HL-60 (cell line): ENCODE data around the gene DNAJC27.

Source experiments
- DNase-seq, 2 experiments: peaks; one replicate each; pipeline ENCODE4 v3.0.0-alpha.2; 2010 to 2020; ENCODE audit warnings: low read depth in 1 of 2, low spot score in 1 of 2
- H3K27ac ChIP-seq: fragments of 250-450 bp; sonication (Bioruptor Pico); replicated peaks from 2 replicates; pipeline ENCODE4 v1.5.1; 2020; ENCODE audit warnings: mild to moderate bottlenecking, moderate library complexity
- H3K27me3 ChIP-seq: fragments of 250-450 bp; sonication (Bioruptor Pico); 2 replicates; pipeline ENCODE4 v1.5.1; 2021; ENCODE audit warnings: mild to moderate bottlenecking, moderate library complexity; ENCODE audit not compliant: insufficient read depth, poor library complexity, severe bottlenecking
- H3K4me3 ChIP-seq: replicated peaks from 2 replicates; pipeline ENCODE4 v1.5.1; 2011; ENCODE audit warnings: mild to moderate bottlenecking, control low read depth, low read length; ENCODE audit not compliant: insufficient read depth
- CTCF ChIP-seq: IDR thresholded peaks from one replicate; pipeline ENCODE4 v1.5.1; 2011; ENCODE audit warnings: low read length, control low read depth, inconsistent platforms; ENCODE audit not compliant: insufficient read depth
- GABPA ChIP-seq: IDR thresholded peaks from 2 replicates; pipeline ENCODE4 v1.6.1; 2012; ENCODE audit warnings: low read depth
- POLR2AphosphoS5 ChIP-seq: IDR thresholded peaks from 2 replicates; pipeline ENCODE4 v1.6.1; 2012; ENCODE audit warnings: low read depth
- REST ChIP-seq: IDR thresholded peaks from 2 replicates; pipeline ENCODE4 v1.6.1; 2012; ENCODE audit warnings: low read depth; ENCODE audit not compliant: insufficient replicate concordance
- SPI1 ChIP-seq: IDR thresholded peaks from 2 replicates; pipeline ENCODE4 v1.6.1; 2012; ENCODE audit warnings: low read depth, mild to moderate bottlenecking, borderline replicate concordance

DNAJC27 gene

GRCh38 chr2:24903161-24904103, 68.3 kb downstream of the DNAJC27 start:
- DNase-seq = no peak
- TF ChIP-seq REST (no peak), POLR2AphosphoS5 (no peak), GABPA (no peak), CTCF (no peak), SPI1 (no peak)
- Histone ChIP-seq H3K4me3 (no peak overlapping the region), H3K27ac (no peak overlapping the region), H3K27me3 (no peaks in the 10 kb centered on the region)

GRCh38 chr2:24899361-24899910, 72.3 kb downstream of the DNAJC27 start:
- no peaks in the 10 kb centered on the region for H3K27me3 ChIP-seq
- H3K27ac ChIP-seq = no peak overlapping the region
- H3K4me3 ChIP-seq = no peak overlapping the region
- no peak for DNase-seq
- TF ChIP-seq SPI1 (no peak), GABPA (no peak), CTCF (no peak), REST (no peak), POLR2AphosphoS5 (no peak)

- no peak for TF ChIP-seq GABPA
- no peak for TF ChIP-seq REST
- TF ChIP-seq SPI1 = no peak
- TF ChIP-seq CTCF = no peak
- no peak for TF ChIP-seq POLR2AphosphoS5
- H3K27me3 ChIP-seq = no peaks in the 10 kb centered on the region
- H3K4me3 ChIP-seq = no peak overlapping the region
- no peak overlapping the region for H3K27ac ChIP-seq
- DNase-seq = no peak
These were observed 73.3 kb downstream of the DNAJC27 start for GRCh38 chr2:24898122-24899109.
